Esophagus squamous epithelium (tissue), 4 donors: ENCODE measurements around the gene SERPING1.

Source experiments
- CTCF ChIP-seq, 6 experiments: fragments of 450-650 bp in 4 of 6; fragments of 200-600 bp in 2 of 6; sonication (generic) in 2 of 6; IDR thresholded peaks; one replicate each; pipeline ENCODE4 v1.5.1; 2016 to 2019; ENCODE audit warnings: antibody characterized with exemption in 6 of 6, mild to moderate bottlenecking in 4 of 6, moderate library complexity in 4 of 6
- POLR2A ChIP-seq, 4 donors: fragments of 450-650 bp; IDR thresholded peaks; one replicate each; pipeline ENCODE4 v1.6.1; 2017; ENCODE audit warnings: antibody characterized with exemption in 4 of 4, mild to moderate bottlenecking in 4 of 4, moderate library complexity in 3 of 4

GRCh38 chr11:57619331-57619730 lies 21.8 kb downstream of the SERPING1 start:
- no peak for TF ChIP-seq CTCF (IDR thresholded peaks at IDR 0.05)
- no peak for TF ChIP-seq POLR2A (IDR thresholded peaks at IDR 0.05)
